Measurements from ENCODE around the gene PPDPF.

PPDPF gene

DNA sequence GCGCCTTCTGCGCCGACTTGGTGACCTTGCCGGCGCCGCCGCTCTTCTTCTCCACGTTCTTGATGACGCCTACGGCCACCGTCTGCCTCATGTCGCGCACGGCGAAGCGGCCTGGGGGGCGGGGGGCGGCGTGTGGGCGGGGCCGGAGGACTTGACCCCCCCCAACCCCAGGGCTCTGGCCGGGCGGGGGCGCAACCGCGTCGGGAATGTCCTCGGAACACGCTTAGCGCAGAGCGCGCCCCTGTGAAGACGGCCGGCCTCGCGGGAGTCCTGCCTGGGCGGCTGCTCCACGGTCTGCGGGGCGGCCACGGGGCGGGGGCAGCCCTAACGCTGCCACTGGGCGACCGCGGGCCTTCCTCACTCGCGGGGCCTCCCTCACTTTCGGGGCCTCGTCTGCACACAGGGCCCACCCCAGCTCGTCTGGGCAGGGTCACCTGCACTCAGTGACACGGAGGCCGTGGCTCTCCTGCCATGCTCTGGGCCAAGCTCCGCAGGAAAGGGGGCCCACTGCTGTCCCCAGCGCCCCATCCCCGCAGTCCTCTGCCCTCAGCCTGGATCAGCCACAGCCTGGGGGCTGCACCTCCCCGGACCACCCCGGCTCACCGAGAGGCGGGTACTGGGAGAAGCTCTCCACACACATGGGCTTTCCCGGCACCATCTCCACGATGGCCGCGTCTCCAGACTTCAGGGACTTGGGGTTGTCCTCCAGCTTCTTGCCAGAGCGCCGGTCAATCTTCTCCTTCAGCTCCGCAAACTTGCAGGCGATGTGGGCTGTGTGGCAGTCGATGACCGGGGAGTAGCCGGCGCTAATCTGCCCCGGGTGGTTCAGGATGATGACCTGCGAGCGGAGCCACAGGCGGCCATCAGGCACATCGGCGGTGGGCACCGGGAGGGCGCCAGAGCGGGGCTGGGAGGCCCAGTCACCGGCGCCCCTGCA lies 32.0 kb upstream of the PPDPF start:
- DNase-seq = no peak

DNA sequence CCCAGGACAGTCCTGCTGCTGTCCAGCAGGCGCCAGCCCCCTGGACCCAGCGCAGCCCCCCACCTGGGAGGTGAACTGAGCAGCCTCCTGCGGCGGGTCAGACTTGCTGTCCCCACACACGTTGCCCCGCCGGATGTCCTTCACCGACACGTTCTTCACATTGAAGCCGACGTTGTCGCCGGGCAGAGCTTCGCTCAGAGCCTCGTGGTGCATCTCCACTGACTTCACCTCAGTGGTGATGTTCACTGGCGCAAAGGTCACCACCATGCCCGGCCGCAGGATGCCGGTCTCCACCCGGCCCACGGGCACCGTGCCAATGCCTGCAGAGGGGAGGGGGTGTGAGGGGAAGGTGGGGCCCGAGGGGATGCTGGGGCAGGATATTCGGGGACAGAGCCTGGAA lies 30.1 kb upstream of the PPDPF start:
- DNase-seq = no peak

DNA sequence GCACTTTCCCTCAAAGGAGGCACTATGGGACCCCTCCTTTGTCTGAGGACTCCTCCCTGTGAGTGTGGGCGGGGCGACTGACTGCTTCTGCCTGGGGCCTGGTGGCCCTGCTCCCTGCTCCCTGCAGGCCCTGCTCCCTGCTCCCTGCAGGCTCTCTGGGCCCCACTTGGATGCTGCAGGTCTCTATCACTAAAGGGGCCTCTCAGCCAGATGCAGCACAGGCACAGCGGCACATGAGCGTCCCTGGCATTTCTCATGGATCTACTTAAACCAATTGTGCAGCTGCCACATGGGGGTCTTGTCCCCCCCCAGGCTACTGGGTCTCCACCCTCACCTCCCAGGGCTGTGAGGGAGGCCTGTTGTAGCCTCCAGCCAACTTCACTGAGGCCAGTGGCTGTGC lies 29.5 kb upstream of the PPDPF start:
- no peak for DNase-seq

DNA sequence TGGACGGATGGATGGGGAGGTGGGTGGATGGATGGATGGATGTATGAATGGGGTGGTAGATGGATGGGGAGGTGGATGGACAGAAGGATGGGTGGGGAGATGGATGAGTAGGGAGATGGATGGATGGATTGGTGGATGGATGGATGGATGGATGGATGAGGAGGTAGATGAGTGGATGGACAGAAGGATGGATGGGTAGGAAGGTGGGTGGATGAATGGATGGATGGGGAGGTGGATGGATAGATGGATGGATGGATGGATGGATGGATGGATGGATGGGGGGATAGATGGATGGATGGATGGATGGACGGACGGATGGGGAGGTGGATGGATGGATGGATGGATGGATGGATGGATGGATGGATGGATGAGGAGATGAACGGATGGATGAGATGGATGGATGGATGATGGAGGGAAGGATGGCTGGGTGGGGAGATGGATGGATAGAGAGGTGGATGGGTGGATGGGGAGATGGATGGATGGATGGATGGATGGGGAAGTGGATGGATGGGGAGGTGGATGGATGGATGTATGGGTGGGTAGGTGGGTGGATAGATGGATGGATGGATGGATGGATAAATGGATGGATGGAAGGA lies 28.8 kb upstream of the PPDPF start:
- no peak for DNase-seq

DNA sequence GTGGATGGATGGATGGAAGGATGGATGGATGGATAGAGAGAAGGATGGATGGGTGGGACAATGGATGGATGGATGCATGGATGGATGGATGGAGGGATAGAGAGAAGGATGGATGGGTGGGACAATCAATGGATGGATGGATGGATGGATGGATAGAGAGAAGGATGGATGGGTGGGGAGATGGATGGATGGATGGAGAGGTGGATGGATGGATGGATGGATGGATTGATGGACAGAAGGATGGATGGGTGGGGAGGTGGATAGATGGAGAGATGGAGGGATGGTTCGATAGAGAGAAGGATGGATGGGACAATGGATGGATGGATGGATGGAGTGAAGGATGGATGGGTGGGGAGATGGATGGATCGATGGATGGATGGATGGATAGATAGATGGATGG lies 28.0 kb upstream of the PPDPF start:
- no peak for DNase-seq

DNA sequence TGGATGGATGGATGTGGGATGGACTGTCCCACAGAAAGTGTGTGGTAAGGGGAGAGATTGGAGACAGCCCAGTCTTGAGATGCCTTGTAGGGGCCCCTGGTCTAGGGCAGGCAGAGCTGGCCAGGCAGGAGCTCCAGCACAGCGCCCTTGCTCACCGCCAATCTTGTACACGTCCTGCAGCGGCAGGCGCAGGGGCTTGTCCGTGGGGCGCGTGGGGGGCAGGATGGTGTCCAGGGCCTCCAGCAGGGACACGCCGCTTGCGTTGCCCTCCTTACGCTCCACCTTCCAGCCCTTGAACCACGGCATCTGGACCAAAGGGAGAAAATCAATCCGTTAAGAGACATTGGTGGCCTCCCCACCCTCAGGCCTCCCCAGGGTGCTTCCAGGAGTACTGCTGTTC lies 27.6 kb upstream of the PPDPF start:
- DNase-seq = no peak

DNA sequence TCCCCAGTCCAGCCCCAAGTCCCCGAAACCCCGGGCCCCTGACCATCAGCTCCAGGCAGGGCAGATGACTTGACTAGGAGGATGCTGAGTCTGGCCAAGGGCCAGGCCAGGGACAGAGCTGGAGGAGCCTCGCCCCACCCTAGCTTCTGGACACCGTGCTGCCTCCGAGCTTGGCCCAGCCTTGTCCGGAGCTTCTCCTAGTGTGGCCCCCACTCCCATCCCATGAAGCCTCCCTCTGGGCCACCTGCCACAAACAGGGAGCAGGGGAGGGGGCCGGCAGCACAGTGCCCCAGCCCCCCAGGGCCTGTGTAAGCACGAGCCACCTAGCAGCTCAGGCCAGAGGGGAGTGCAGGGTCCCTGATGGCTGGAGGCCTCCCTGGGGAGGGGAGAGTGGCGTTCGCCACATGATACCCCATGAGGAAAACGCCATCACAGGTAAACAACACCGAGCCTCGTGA lies 27.0 kb upstream of the PPDPF start:
- DNase-seq = no peak

DNA sequence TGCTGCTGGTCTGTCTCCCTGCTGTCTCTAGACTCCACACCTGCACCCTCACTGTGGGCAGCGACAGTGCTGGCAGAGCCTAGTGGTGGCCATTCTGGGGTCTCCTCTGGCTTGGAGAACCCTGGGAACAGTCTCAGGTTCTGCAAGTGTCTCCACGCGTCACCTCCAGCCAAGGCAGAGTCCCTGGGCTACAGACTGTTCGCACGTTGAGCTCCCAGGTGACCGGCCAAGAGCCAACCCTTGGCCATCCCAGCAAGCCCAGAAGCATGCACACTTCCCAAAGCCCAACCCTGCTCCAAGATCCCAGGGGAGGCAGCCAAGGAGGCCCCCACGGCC lies 26.5 kb upstream of the PPDPF start:
- no peak for DNase-seq

DNA sequence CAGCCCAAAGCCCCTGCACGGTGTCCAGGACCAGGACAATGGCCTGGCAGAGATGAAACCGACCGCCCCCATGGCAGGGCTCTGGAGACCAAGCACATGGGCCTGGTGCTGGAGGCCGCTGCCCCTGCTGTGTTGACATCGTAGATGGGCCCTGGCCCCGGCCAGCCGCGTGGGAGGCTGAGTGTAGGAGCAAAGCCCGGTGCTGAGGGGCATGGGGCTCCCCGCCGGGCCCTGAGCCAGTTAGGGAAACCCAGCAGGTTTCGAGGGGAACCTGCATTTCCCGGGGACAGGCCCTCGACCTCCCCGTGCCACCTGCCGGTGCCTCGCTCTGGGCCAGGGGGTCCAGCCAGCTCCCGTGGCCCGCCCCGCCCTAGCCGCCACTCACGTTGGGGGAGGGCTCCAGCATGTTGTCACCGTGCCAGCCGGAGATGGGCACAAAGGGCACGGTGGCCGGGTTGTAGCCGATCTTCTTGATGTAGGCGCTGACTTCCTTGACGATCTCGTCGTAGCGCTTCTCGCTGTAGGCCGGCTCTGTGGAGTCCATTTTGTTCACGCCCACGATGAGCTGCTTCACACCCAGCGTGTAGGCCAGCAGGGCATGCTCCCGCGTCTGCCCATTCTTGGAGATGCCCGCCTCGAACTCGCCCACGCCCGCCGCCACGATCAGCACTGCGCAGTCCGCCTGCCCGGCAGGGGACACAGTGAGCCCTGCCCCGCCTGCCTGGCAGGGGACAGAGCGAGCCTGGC lies 26.0 kb upstream of the PPDPF start:
- DNase-seq = no peak

DNA sequence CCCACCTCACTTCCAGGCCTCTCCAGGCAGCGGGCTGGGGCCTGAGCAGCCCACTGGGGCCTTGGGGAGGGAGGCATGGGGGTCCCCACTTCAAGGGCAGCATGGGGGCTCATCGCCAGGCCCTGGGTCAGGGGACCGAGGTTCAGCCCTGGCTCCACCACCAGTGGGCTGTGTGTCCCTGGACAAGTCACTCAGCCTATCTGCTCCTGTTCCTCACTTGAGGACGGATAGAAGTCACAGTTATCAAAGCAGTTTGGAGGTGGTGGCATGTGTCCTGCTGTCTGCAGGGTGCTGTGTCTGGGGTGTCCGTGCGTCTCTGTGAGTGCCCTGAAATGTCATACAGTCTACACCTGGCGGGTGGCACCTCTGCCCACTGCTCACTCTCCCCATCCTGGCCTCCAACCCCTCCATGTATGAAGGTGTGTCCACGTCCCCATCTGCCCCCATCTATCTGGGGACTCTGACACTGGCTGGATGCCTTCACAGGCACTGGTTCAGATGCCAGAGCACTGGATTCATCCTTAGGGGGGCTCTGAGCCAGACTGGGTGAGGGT lies 25.3 kb upstream of the PPDPF start:
- no peak for DNase-seq

DNA sequence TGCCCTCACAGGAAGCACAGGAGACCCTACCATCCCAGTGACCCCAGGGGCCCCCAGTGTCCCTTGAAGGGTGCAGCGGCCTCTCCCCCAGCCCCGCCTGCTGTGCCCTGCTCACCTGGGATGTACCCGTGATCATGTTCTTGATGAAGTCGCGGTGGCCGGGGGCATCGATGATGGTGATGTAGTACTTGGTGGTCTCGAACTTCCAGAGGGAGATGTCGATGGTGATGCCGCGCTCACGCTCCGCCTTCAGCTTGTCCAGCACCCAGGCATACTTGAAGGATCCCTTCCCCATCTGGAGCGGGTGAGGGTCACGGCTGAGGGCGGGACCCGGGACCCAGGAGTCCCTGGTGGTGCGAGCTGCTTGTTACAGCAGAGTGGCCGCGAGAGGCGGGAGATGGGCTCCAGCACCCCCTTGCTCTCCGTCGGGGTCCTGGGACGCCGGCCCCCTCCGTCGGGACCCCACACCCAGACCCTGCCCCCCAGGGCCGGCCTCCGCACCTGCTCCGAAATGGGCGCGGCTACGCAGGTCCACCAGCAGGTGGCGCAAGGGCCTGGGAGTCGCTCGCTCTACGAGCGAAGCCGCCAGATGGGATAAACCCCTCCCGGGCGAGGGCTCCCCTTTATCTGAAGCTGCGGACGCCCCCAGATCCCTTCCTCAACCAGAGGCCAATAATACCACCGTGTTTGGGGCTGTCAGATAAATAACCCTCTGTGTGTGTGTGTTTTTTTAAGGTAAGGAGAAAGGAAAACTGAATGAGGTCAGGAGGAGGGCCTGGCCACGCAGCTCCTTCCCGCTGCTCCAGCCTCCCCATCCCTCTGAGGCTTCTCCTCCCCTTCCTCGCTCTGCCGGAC lies 24.6 kb upstream of the PPDPF start:
- no peak for DNase-seq

DNA sequence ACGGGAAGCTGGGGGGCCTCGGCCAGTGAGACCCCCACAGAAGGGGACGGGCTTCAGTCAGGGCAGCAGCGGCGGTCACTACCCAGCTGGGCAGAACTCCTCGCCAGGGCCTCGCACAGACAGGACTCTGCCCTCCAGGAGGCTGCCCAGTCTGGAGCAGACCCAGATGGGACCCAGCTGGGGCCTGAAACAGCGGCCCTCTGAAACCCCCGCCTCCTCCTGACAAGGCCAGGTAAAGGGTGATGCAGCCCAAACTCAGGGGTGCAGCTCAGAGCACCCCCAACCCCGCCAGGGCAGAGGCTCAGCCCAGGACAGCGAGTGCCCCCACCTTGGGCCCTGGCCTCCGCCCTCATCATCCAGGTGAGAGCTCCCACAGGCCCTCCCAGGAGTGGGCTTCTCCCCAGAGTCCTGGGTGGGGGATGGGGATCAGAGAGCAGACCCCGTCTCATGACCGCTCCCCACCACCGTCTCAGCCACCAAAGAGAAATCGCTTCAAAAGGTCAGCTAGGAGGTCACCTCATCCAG lies 23.9 kb upstream of the PPDPF start:
- no peak for DNase-seq

DNA sequence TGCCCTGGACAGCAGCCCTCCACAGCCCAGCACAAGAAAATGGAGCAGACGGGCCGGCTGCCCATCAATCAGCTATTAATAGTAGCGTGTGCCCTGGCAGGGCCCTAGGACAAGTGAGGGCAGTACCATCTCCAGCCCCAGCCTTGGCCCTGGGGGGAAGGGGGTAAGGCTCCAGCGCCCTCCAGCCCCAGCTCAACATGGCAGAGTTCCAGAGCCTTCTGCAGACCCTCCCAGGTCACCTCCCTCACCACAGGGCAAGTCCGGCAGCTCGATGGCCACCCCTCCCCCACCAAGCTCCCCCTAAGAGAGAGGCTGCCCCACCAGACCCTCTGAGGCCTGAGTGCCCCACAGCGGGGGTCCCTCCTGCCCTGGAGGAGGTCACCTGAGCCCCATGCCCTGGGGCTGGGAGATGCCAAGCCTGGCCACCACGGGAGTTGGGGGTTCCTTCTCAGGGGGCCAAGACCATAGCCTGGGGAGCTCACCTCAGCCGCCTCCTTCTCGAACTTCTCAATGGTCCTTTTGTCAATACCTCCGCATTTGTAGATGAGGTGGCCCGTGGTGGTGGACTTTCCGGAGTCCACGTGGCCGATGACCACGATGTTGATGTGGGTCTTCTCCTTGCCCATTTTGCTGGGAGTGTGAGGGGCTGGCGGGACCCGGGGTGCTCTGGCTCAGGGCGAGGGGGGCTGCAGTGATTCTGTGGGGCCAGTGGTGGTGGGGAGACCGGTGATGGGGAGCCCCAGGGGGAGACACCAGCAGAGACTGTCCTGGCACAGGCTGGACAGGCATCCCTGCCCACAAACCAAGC lies 23.2 kb upstream of the PPDPF start:
- DNase-seq = no peak

DNA sequence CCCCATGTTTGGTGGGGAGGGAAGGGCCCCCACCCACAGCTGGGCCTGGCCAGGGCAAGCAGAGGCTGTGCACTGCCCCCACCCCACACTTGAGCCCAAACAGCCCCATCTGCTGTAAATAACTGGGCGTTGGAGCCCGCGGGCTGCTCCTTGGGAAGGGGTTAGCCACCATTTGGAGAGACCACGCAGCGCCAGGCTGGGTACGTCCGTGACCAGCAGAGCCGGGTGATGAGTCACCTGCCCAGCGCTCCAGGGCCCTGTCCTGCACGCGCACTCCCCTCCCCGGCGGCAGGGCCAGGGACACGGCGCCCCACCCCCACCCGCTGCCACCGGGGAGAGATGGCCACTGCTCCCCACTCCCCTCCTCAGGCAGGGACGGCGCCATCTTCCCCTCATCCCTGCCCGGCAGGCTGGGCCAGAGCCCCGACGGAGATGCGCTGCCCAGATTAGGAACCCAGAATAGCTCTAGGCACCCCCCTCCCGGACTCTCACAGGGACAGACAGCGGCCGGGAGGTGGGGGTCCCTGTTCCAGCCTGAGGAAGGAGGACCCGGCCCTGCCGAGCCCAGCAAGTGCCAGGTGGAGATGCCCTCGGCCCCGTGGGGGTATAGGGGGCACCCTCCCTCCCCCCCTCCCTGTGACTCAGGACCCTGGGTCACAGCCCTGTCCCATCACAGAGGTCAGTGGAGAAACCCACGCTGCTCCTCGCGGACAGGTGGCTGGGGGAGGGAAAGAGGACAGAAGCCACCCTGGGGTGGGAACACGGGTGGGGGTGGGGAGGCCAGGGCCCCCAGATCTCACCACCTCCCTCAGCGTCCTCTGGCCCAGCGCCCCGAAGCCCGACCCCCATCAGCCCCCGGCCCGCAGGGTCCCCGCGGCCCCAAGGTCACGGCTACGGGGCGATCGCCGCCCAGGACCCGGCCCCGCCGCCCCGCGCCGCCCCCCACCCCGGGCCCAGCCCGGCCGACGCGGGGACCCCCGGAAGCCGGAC lies 22.3 kb upstream of the PPDPF start:
- DNase-seq = peak; percentile 27

DNA sequence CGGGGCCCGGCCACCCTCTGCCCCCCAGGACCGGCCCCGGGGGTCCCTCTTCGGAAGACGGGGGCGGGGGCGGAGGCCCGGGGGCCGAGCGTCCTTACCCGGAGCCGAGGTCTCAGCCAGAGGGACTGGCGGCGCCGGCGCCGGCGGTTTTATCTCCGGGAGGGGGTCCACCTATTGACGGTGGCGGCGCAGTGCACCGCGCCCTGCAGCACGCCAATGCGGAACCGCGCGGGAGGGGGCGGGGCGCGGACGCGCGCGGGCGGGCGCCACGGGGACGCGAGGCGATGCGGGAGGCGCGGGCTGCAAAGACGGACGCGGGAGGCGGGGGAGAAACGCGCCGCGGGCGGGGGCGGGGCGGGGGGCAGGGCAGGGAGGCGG lies 21.6 kb upstream of the PPDPF start, which contains the start of gene EEF1A2:
Gene EEF1A2 (minus strand): TSS at position 124 of the 378 bp plus-strand sequence. CDS start 1,320 bp downstream, outside the sequence.
- DNase-seq = peak; percentile 48

DNA sequence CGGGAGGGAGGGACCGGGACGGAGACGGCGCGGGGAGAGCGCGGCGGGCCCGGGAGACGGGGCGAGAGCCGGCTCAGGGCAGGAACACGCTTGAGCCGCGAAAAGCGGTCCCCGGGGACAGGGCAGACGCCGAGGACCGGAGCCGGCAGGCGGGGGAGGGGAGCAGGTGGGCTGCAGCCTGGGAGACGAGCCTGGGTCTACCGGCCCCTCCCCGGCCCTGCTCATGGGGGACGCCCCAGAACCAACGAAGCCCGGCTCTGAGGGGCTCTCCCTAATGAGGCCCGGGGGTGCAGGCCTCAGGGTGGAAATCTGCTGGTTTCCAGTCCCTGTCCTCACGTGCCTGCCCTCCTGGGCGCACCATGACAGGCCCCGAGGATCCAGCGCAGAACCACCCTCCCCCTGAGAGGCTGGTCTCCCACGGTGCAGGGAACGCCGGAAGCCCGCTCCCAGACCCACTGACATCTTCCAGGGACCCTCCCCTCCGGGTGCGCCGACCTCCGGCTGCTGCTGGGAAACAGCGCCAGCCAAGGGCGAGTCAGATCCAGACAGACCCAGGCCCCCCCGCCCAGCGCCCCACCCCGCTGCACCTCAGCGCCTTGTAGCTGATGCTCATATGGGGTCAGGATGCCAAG lies 21.1 kb upstream of the PPDPF start:
- no peak for DNase-seq

DNA sequence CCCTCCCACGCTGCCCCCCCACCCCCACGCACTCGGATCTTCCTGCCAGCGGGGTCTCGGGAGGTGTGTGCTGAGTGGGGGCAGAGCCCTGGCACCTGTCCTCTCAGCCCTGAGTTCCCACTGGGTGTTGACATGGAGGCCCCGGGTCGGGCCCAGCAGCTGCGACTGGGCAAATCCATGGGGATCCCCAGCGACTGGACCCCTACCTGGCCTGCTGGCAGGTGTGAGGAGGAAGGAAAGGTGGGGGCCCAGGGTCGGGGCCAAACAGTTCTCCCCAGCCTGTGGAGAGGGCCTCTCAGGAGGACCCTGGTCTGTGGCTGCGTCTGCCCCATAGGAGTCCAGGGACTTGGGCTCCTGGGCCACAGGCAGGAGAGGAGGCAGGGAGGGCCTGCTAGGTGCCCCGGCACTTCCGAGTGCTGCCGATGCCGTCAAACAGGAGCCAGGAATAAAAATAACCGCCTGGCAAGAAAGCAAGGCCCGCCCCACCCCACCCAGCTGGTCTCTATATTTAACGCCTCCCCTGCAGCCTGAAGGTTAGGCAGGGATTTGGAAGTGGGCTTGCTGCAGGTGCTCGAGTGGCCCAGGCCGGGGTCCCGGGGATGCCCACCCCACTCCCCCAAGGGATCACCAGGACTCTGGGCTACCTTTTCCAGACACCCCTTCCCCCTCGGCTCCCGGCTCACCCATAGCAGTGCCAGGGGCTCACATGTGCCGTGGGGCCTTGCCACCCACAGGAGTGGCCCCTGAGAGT lies 20.2 kb upstream of the PPDPF start:
- DNase-seq = no peak

DNA sequence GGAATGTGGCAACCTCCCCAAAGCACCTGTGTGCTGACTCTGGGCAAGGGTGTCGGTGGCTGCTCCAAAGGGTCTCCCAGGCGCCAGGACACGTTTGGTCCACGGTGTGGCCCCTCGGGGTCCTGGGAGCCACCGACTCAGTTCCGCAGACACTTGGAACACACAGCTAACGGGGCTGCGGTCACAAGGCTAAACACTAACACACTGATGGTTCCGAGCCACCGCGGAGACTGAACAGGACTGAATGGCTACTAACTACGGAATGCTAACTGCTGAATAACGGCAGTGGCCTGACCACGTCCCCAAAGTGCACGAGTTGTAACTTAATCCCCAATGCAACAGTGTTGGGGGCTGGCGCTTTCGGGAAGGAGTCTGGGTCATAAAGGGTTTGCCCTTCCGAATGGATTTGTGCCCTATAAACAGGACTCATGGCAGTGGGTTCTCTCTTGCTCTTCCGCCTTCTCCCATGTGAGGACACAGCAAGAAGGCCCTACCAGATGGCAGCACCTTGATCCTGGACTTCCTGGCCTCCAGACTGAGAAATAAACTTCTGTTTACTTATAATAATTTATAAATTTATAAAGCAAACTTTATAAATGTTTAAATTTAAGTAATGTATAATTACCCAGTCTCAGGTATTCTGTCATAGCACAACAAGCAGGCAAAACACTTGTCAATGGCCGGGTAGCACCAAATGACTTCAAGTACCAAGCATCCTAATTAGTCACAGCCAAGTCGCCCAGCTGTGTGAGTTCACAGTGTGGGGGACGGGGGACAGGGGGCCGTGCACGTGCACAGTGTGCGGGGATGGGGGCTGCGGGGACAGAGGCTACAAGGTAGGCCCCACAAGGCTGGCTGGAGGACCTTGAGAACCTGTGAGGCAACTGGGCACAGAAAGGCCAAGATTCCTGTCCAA lies 19.4 kb upstream of the PPDPF start:
- DNase-seq = peak; percentile 38
